Lung (tissue), 12 donors: Measurements from ENCODE around the gene SNAP25. TPM values are rescaled to one million over a fixed set of nuclear protein-coding genes. Genes with fewer than 3 reads are reported as not detected.

Experiments used
- ATAC-seq: fragments of 200-7000 bp; cut with Tn5 transposase; one replicate; pipeline ENCODE4 v1.9.1; 2020; ENCODE audit warnings: moderate number of reproducible peaks; ENCODE audit not compliant: insufficient read depth, low FRiP score
- DNase-seq, 3 donors: peaks; one replicate each; pipeline ENCODE4 v3.0.0-alpha.2; 2013 to 2017
- H3K27ac ChIP-seq, 2 donors: one replicate each; pipeline ENCODE4 v1.5.1; 2013; ENCODE audit warnings: mild to moderate bottlenecking in 2 of 2, moderate library complexity in 2 of 2, control low read depth in 1 of 2, inconsistent platforms in 1 of 2, low read depth in 1 of 2, low read length in 1 of 2
- H3K27me3 ChIP-seq, 3 donors: one replicate each; pipeline ENCODE4 v1.5.1; 2013; ENCODE audit warnings: low read length in 2 of 3; ENCODE audit not compliant: control insufficient read depth in 3 of 3, insufficient read depth in 3 of 3
- H3K36me3 ChIP-seq, 4 donors: one replicate each; pipeline ENCODE4 v1.5.1; 2013; ENCODE audit warnings: low read length in 4 of 4, mild to moderate bottlenecking in 1 of 4, moderate library complexity in 1 of 4; ENCODE audit not compliant: control insufficient read depth in 4 of 4, insufficient read depth in 4 of 4
- H3K4me1 ChIP-seq, 5 donors: one replicate each; pipeline ENCODE4 v1.5.1; 2013; ENCODE audit warnings: low read length in 5 of 5, mild to moderate bottlenecking in 2 of 5, moderate library complexity in 1 of 5; ENCODE audit not compliant: control insufficient read depth in 5 of 5, insufficient read depth in 5 of 5
- H3K4me3 ChIP-seq: one replicate; pipeline ENCODE4 v1.5.1; 2013; ENCODE audit warnings: mild to moderate bottlenecking, control low read depth, moderate library complexity
- H3K9ac ChIP-seq, 2 donors: one replicate each; pipeline ENCODE4 v1.5.1; 2013; ENCODE audit warnings: low read length in 2 of 2, control low read depth in 1 of 2; ENCODE audit not compliant: insufficient read depth in 1 of 2
- H3K9me3 ChIP-seq, 4 donors: one replicate each; pipeline ENCODE4 v1.5.1; 2013; ENCODE audit warnings: low read length in 3 of 4, mild to moderate bottlenecking in 1 of 4, moderate library complexity in 1 of 4; ENCODE audit not compliant: control insufficient read depth in 4 of 4, insufficient read depth in 3 of 4
- CTCF ChIP-seq: IDR thresholded peaks from 2 replicates; pipeline ENCODE4 v1.5.1; 2012; ENCODE audit warnings: mild to moderate bottlenecking; ENCODE audit errors: control extremely low read depth, extremely low read depth
- WGBS, 2 donors: extraction: QIAGEN DNeasy Blood & Tissue Kit; methylation state at CpG; one replicate each; pipeline ENCODE4 v1.1.7; 2013; 5-methylcytosine and 5-hydroxymethylcytosine counted together
- polyA plus RNA-seq, 2 donors: library from polyadenylated mRNA; stranded (reverse); fragments of 200-250 nt; gene quantifications; one replicate each; pipeline ENCODE4 v1.2.1, GENCODE V29; 2013
- total RNA-seq, 2 donors: library from RNA; depleted of rRNA in 1 of 2; stranded (reverse); fragments of >200 nt in 1 of 2; gene quantifications; one replicate each; pipeline ENCODE4 v1.2.1, GENCODE V29; 2014 to 2021
- donor health status: control.
- donor health status: control.
- donor health status: Bipolar disorder and iron deficiency.
- donor health status: healthy.
- donor health status: DM: yes; HTN: yes; CAD: no.

The SNAP25 gene
- total and polyA plus RNA-seq, 4 donors = 0.14 to 5.4 (median 0.85) TPM

- no peak for ATAC-seq
- Histone ChIP-seq H3K27me3 (peaks cover 0 to 2% (median 0%) of the 10 kb centered on the region in 3 donors), H3K9ac (no peak overlapping the region), H3K36me3 (no peaks in the 10 kb centered on the region), H3K9me3 (no peaks in the 10 kb centered on the region), H3K4me1 (peaks cover 0 to 18% (median 0%) of the 10 kb centered on the region in 5 donors), H3K27ac (no peak overlapping the region), H3K4me3 (no peak overlapping the region)
- TF ChIP-seq CTCF = no peak
- WGBS, 2 donors = 69 to 88% methylated on average over 3 of the region's 3 CpGs
- no peak for DNase-seq
These were observed 41.3 kb upstream of the SNAP25 start for GRCh38 chr20:10177326-10177725.

- no peak overlapping the region for H3K27ac ChIP-seq
- ATAC-seq = no peak
- H3K36me3 ChIP-seq = no peaks in the 10 kb centered on the region
These were observed 40.5 kb upstream of the SNAP25 start for GRCh38 chr20:10178091-10178490.

GRCh38 chr20:10178727-10179313 is 39.8 kb upstream of the SNAP25 start:
- Histone ChIP-seq H3K9me3 (no peaks in the 10 kb centered on the region), H3K36me3 (no peaks in the 10 kb centered on the region), H3K4me3 (no peak overlapping the region), H3K9ac (no peak overlapping the region), H3K27ac (no peak overlapping the region), H3K4me1 (peaks cover 0 to 11% (median 0%) of the 10 kb centered on the region in 5 donors), H3K27me3 (peaks cover 0 to 2% (median 0%) of the 10 kb centered on the region in 3 donors)
- no peak for DNase-seq
- ATAC-seq = no peak
- no peak for TF ChIP-seq CTCF
- 63 to 84% methylated on average over 3 of the region's 3 CpGs for WGBS, 2 donors

More at GRCh38 chr20:10178091-10178490, 40.5 kb upstream of the SNAP25 start:
- WGBS, 2 donors = 82 to 91% methylated on average over 1 of the region's 1 CpG
- no peak for TF ChIP-seq CTCF
- H3K27me3 ChIP-seq = peaks cover 0 to 2% (median 0%) of the 10 kb centered on the region in 3 donors
- H3K9me3 ChIP-seq = no peaks in the 10 kb centered on the region
- no peak overlapping the region for H3K9ac ChIP-seq
- H3K4me1 ChIP-seq = peaks cover 0 to 11% (median 0%) of the 10 kb centered on the region in 5 donors
- DNase-seq = no peak
- H3K4me3 ChIP-seq = no peak overlapping the region
